ENCODE results near the gene PERM1. TPM values are rescaled to one million over a fixed set of nuclear protein-coding genes. Genes with fewer than 3 reads are reported as not detected.

PERM1 gene
- total and polyA plus RNA-seq, 4 donors = 0.42 to 1.5 (median 0.49) TPM

DNA sequence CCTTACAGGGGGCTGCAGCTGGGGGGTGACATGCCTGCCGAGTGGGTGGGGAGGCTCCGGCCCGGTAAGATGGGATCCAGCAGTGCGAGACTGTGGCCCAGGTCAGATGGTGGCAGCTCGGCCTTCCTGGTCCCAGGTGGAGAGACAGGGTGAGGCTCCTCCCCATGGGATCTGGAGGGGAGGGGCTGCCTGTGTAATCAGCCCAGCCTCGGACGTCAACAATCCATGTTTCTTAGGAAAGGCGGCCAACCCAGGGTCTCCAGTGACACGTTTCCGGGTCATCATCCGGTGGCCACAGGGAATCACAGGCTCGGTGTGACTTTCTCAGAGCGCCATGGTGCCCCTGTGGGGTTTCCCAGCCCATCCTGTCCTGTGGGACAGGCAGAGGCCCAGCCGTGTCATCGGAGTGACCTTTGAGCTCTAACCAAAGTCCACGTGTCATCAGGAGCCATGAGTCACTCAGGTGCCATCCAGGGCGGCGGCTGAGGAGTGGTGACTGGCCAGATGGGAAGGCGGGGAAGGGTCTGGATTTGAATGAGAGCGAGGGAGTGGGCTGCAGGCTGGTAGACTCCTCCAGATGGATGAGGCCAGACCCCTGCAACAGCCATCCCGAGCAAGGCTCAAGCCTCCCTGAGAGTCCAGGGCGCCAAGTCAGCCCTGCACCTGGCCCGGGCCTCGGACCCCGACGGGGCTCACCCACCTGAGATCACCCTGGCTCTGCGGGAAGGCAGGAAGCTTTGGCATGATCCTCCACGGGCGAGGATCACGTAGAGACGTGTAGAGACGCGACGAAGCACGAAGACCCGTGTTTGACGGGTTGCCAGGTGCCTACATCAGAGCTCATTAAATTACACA, 24.6 kb upstream of the PERM1 start:
- Histone ChIP-seq H3K27ac (ENCODE audit: low read depth in 1 of 2, low read length in 2 of 2) (no peak overlapping the region), H3K36me3 (ENCODE audit: control insufficient read depth in 1 of 2, insufficient read depth in 2 of 2, low read length in 1 of 2) (no peaks in the 10 kb centered on the region), H3K9me3 (ENCODE audit: control insufficient read depth, low read length) (no peaks in the 10 kb centered on the region), H3K27me3 (ENCODE audit: control insufficient read depth in 1 of 2, insufficient read depth in 2 of 2, low read length in 1 of 2) (no peaks in the 10 kb centered on the region), H3K4me1 (ENCODE audit: control insufficient read depth in 1 of 2, insufficient read depth in 2 of 2, low read length in 2 of 2) (no peaks in the 10 kb centered on the region), H3K4me3 (ENCODE audit: low read length in 2 of 2) (no peak overlapping the region)
- ATAC-seq (ENCODE audit: low FRiP score) = no peak
- WGBS, 2 donors = 77 to 81% methylated on average over 36 to 37 of the region's 37 CpGs
- no peak for DNase-seq
- intact Hi-C loops (cut with DNase I) = loop anchor here in 1 of 2 donors (10.0 kb wide), 1 partner anchor 82 kb away; the partner anchor contains the start of gene SAMD11

DNA sequence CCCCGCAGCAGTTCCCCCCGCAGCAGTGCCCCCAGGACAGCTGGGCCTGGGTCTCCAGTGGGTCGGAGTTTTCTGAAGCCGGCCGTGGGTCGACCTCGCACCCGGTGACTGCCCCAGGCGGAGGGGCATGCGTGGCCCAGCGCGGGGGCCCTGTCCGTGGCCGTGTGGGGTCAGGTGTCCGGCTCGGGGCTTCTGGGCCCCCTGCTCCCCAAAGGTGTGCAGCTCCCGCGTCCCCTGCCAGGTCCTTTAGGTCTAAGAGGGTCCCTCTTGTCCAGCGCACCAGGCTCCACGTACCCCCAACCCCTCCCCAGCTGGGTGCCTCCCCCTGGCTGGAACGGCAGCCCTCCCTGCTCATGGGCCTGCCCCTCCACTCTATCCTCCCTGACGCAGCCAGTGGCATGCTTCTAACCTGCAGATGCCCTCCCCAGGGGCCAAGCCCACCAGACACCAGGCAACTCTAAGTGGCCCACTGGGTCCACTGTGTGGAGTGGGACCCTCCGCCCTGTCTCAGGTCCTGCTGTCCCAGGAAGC, 23.9 kb upstream of the PERM1 start:
- H3K36me3 ChIP-seq (ENCODE audit: control insufficient read depth in 1 of 2, insufficient read depth in 2 of 2, low read length in 1 of 2) = no peaks in the 10 kb centered on the region
- no peaks in the 10 kb centered on the region for H3K4me1 ChIP-seq (ENCODE audit: control insufficient read depth in 1 of 2, insufficient read depth in 2 of 2, low read length in 2 of 2)
- no peaks in the 10 kb centered on the region for H3K9me3 ChIP-seq (ENCODE audit: control insufficient read depth, low read length)
- no peak for DNase-seq
- no peak for ATAC-seq (ENCODE audit: low FRiP score)
- intact Hi-C loops (cut with DNase I) = loop anchor here in 1 of 2 donors (10.0 kb wide), 1 partner anchor 81 kb away; the partner anchor contains the start of gene SAMD11
- H3K4me3 ChIP-seq (ENCODE audit: low read length in 2 of 2) = no peak overlapping the region
- H3K27me3 ChIP-seq (ENCODE audit: control insufficient read depth in 1 of 2, insufficient read depth in 2 of 2, low read length in 1 of 2) = no peaks in the 10 kb centered on the region
- WGBS, 2 donors = 26 to 34% methylated on average over 22 to 23 of the region's 23 CpGs
- no peak overlapping the region for H3K27ac ChIP-seq (ENCODE audit: low read depth in 1 of 2, low read length in 2 of 2)

GRCh38 chr1:1004780-1005697, 23.1 kb upstream of the PERM1 start:
- Histone ChIP-seq H3K9me3 (ENCODE audit: control insufficient read depth, low read length) (no peaks in the 10 kb centered on the region), H3K4me1 (ENCODE audit: control insufficient read depth in 1 of 2, insufficient read depth in 2 of 2, low read length in 2 of 2) (no peaks in the 10 kb centered on the region), H3K27ac (ENCODE audit: low read depth in 1 of 2, low read length in 2 of 2) (no peak overlapping the region), H3K4me3 (ENCODE audit: low read length in 2 of 2) (no peak overlapping the region), H3K36me3 (ENCODE audit: control insufficient read depth in 1 of 2, insufficient read depth in 2 of 2, low read length in 1 of 2) (no peaks in the 10 kb centered on the region), H3K27me3 (ENCODE audit: control insufficient read depth in 1 of 2, insufficient read depth in 2 of 2, low read length in 1 of 2) (no peaks in the 10 kb centered on the region)
- 24 to 29% methylated on average over 21 of the region's 21 CpGs for WGBS, 2 donors
- ATAC-seq (ENCODE audit: low FRiP score) = no peak
- no peak for DNase-seq
- intact Hi-C loops (cut with DNase I) = loop anchor here in 1 of 2 donors (10.0 kb wide), 1 partner anchor 80 kb away; the partner anchor contains the start of gene SAMD11

- Histone ChIP-seq H3K9me3 (ENCODE audit: control insufficient read depth, low read length) (no peaks in the 10 kb centered on the region), H3K36me3 (ENCODE audit: control insufficient read depth in 1 of 2, insufficient read depth in 2 of 2, low read length in 1 of 2) (no peaks in the 10 kb centered on the region), H3K27ac (ENCODE audit: low read depth in 1 of 2, low read length in 2 of 2) (no peak overlapping the region), H3K27me3 (ENCODE audit: control insufficient read depth in 1 of 2, insufficient read depth in 2 of 2, low read length in 1 of 2) (no peaks in the 10 kb centered on the region), H3K4me3 (ENCODE audit: low read length in 2 of 2) (no peak overlapping the region), H3K4me1 (ENCODE audit: control insufficient read depth in 1 of 2, insufficient read depth in 2 of 2, low read length in 2 of 2) (no peaks in the 10 kb centered on the region)
- ATAC-seq (ENCODE audit: low FRiP score) = no peak
- intact Hi-C loops (cut with DNase I) = loop anchor here in 1 of 2 donors (10.0 kb wide), 1 partner anchor 80 kb away; the partner anchor contains the start of gene SAMD11
- 64 to 68% methylated on average over 7 of the region's 7 CpGs for WGBS, 2 donors
- no peak for DNase-seq
Observed at GRCh38 chr1:1004420-1004779, 22.5 kb upstream of the PERM1 start.

GRCh38 chr1:1003618-1004419, 21.9 kb upstream of the PERM1 start:
- Histone ChIP-seq H3K4me3 (ENCODE audit: low read length in 2 of 2) (no peak overlapping the region), H3K4me1 (ENCODE audit: control insufficient read depth in 1 of 2, insufficient read depth in 2 of 2, low read length in 2 of 2) (no peaks in the 10 kb centered on the region), H3K9me3 (ENCODE audit: control insufficient read depth, low read length) (no peaks in the 10 kb centered on the region), H3K36me3 (ENCODE audit: control insufficient read depth in 1 of 2, insufficient read depth in 2 of 2, low read length in 1 of 2) (no peaks in the 10 kb centered on the region), H3K27ac (ENCODE audit: low read depth in 1 of 2, low read length in 2 of 2) (no peak overlapping the region), H3K27me3 (ENCODE audit: control insufficient read depth in 1 of 2, insufficient read depth in 2 of 2, low read length in 1 of 2) (no peaks in the 10 kb centered on the region)
- WGBS, 2 donors = 79 to 84% methylated on average over 22 of the region's 22 CpGs
- DNase-seq (no peak), ATAC-seq (ENCODE audit: low FRiP score) (no peak)
- intact Hi-C loops (cut with DNase I) = loop anchor here in 1 of 2 donors (10.0 kb wide), 1 partner anchor 79 kb away; the partner anchor contains the start of gene SAMD11

- ATAC-seq (ENCODE audit: low FRiP score) (no peak), DNase-seq (peak in 1 of 2 donors; percentile 50)
- Histone ChIP-seq H3K27ac (ENCODE audit: low read depth in 1 of 2, low read length in 2 of 2) (peak overlapping the region in 1 of 2 donors; percentile 22), H3K36me3 (ENCODE audit: control insufficient read depth in 1 of 2, insufficient read depth in 2 of 2, low read length in 1 of 2) (no peaks in the 10 kb centered on the region), H3K27me3 (ENCODE audit: control insufficient read depth in 1 of 2, insufficient read depth in 2 of 2, low read length in 1 of 2) (no peaks in the 10 kb centered on the region), H3K4me1 (ENCODE audit: control insufficient read depth in 1 of 2, insufficient read depth in 2 of 2, low read length in 2 of 2) (no peaks in the 10 kb centered on the region), H3K9me3 (ENCODE audit: control insufficient read depth, low read length) (no peaks in the 10 kb centered on the region), H3K4me3 (ENCODE audit: low read length in 2 of 2) (peak overlapping the region; percentile 13 to 19)
- 1% methylated on average over 54 to 58 of the region's 58 CpGs for WGBS, 2 donors
- intact Hi-C loops (cut with DNase I) = loop anchor here in 1 of 2 donors (10.0 kb wide), 1 partner anchor 76 kb away; the partner anchor contains the start of gene SAMD11
Observed at GRCh38 chr1:1001057-1001783, 19.3 kb upstream of the PERM1 start.

DNA sequence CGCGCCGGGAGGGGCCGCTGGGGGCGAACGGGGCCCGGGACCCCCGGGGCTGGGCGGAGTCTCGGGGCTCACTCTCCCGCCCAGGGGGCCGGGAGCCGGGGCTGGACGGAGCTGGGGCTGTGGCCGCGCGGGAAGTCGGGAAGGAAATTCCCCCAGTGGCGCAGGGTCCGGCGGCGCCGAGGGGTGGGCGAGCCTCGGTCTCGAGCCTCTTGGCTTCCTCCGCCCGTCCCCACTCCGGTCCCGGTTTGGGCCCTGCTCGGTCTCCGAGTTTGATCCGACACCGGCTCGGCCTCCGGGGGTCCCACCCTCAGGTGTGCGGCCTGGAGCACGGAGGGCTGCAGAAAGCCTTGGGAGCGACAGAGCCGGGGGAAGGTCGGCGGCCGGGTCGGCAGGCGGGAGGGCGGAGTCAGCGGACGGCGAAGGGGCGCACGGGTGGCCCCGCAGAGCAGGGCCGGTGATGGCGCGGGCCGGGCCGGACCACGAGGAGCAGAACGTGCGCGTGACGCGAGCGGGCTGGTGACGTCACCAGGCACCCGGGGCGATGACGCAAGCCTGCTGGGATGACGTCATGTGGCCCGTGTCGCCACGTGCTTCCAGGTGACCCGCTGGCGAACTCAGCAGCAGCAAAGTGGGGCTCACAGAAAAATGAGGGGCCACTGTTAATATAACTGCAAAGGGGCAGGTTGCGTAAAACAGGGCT, 18.6 kb upstream of the PERM1 start:
- DNase-seq (peak; percentile 80 to 94), ATAC-seq (ENCODE audit: low FRiP score) (peak; percentile 84)
- Histone ChIP-seq H3K9me3 (ENCODE audit: control insufficient read depth, low read length) (no peaks in the 10 kb centered on the region), H3K36me3 (ENCODE audit: control insufficient read depth in 1 of 2, insufficient read depth in 2 of 2, low read length in 1 of 2) (no peaks in the 10 kb centered on the region), H3K27ac (ENCODE audit: low read depth in 1 of 2, low read length in 2 of 2) (peak overlapping the region; percentile 87 to 95), H3K4me1 (ENCODE audit: control insufficient read depth in 1 of 2, insufficient read depth in 2 of 2, low read length in 2 of 2) (no peaks in the 10 kb centered on the region), H3K4me3 (ENCODE audit: low read length in 2 of 2) (peak overlapping the region; percentile 39 to 61), H3K27me3 (ENCODE audit: control insufficient read depth in 1 of 2, insufficient read depth in 2 of 2, low read length in 1 of 2) (no peaks in the 10 kb centered on the region)
- WGBS, 2 donors = 1% methylated on average over 68 to 75 of the region's 75 CpGs
- intact Hi-C loops (cut with DNase I) = loop anchor here in 1 of 2 donors (10.0 kb wide), 1 partner anchor 76 kb away; the partner anchor contains the start of gene SAMD11
